SK-N-DZ (cell line): ENCODE results near the gene VEPH1.
A peak's percentile ranks its signal among the peaks of the same experiment; 100 is the strongest.

Experiments
- DNase-seq: peaks from one replicate; pipeline ENCODE4 v3.0.0-alpha.2; 2015; ENCODE audit warnings: low spot score

Gene VEPH1

GRCh38 chr3:157306502-157306901 lies 196.7 kb downstream of the VEPH1 start:
- DNase-seq, result no peak

DNA sequence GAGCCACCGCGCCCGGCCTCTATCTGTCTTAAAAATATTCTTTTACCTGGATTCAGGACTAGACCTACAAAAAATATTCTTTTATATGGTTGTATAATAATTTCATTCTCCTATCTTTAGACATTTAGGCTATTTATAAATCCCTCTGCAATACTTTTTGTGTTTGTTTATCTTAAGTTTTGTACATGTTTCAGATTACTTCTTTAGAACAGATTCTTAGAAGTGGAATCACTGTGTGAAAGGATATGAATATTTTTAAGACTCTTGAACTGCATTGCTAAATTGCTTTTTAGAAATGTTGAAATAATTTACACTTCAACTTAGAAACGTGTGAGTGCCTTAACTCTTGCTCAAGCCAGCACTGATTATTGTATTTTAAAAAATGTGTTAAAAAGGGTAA lies 197.8 kb downstream of the VEPH1 start:
- DNase-seq, result no peak

GRCh38 chr3:157301755-157302154 lies 201.5 kb downstream of the VEPH1 start:
- DNase-seq, result no peak

- DNase-seq, result no peak
These were observed 202.1 kb downstream of the VEPH1 start for GRCh38 chr3:157300981-157301663.

GRCh38 chr3:157300094-157300493 lies 203.1 kb downstream of the VEPH1 start:
- DNase-seq, result no peak

GRCh38 chr3:157297328-157297915 lies 205.8 kb downstream of the VEPH1 start:
- DNase-seq, result no peak

DNA sequence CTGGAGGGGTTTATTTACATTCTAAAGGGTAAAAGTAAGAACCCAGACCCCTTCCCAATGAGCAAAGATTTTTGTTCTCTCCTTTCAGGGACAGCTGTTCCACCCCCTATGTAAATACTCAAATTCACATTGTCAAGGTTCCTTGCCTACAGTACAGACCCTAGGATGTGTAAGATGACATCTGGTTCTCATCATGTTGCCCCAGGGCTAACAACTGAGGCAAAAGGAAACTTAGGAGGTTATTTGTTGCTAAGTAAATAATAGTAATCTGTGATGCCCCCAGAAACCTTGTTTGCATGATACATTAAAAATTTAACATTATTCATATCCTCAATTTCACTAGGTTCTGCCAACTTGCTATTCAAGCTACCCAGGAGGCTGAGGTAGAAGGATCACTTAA lies 208.3 kb downstream of the VEPH1 start:
- no peak for DNase-seq

DNA sequence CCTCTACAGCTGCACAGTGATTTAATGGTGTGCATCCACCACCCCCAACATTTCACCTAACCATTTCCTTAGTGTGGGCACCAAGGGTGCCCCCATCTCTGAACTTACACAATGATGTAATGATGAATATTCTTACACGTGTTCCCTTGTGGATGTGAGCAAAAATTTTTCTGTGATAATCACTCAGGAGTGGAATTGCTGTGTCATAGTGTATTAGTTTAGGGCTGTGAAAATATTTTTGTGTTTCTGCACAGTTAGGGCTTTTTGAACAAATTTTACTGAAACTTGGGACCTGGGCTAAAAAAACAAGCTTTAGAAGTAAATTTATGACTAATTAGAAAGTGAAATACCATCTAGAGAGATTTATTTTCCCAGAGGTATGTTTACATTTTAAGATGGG lies 208.7 kb downstream of the VEPH1 start:
- no peak for DNase-seq

DNA sequence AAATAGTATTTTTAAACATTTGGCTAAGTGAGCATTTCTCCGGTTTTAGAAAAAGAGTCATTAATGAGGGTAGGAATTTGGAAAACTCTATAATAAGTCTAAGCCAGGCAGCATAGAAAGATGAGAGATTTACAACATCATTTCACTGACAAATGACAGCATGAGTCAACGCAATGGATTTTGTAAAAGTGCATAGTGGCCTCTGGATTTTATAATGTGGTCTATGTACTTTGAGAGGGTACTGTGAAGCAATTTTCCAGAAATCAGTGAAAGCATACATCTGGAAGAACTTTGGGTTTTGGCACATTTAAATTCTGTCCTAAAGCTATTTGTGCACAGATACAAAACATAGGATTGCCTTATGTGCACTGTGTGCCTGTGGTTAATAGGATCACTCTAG lies 212.4 kb downstream of the VEPH1 start:
- no peak for DNase-seq

- no peak for DNase-seq
These were observed 217.2 kb downstream of the VEPH1 start for GRCh38 chr3:157285966-157286365.

- no peak for DNase-seq
These were observed 218.1 kb downstream of the VEPH1 start for GRCh38 chr3:157285141-157285540.

- no peak for DNase-seq
These were observed 218.5 kb downstream of the VEPH1 start for GRCh38 chr3:157284688-157285087.

DNA sequence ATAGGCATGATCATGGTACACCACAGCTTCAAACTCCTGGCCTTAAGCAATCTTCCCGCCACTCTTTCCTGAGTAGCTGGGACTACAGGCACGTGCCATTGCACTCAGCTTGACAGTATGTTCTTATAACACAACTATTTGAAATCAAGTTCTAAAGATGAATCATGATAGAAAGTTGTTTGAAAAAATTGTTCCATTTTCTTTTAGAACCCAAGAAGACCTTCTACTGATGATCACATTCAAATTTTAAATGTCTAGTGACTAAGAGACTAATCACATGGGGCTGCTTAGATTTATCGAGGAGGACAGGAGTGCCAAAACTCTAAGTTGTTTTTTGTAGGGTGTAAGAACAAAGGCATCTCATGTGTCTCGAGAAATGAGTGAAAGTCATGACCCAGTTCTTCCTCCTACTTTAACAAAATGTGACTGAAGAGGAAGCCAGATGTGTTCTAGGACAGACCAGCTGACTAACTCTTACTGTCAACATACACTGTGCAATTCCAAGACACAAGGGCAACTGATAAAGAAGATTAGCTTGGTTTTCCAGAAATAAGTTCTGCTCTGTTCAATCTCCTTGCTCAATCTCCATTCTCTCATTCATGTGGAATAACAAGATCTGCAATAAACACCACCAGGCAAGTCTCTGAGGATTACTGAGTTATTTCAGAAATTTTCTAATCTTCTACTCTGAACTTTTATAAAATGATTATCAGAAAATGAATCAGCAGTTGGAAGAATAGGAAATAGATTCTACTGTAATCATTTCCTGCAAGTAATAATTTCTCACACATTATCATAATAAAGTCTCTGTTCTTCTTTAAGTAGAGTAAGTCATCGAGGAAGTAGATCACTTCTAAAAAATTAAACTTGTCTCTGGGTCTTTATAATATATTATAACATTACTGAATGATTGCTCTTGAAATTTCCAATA lies 220.7 kb downstream of the VEPH1 start:
- DNase-seq, result no peak

DNA sequence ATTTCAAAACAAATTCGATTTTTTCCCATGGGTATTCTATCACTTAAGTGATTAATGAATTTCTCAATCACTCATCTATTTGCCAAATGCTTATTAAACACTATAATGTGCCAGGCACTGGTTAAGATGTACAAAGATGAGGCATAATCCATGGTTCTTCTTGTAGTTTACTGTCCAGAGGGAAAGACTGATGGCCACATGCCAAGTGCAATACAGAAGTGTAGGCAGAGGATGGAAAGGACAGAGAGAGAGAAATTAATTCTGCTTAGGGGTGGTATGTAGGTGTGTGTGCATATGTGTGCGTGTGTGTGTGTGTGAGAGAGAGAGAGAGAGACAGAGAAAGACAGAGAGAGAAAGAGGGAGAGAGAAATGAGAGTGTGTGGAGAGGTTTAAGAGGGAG lies 222.4 kb downstream of the VEPH1 start:
- no peak for DNase-seq

DNA sequence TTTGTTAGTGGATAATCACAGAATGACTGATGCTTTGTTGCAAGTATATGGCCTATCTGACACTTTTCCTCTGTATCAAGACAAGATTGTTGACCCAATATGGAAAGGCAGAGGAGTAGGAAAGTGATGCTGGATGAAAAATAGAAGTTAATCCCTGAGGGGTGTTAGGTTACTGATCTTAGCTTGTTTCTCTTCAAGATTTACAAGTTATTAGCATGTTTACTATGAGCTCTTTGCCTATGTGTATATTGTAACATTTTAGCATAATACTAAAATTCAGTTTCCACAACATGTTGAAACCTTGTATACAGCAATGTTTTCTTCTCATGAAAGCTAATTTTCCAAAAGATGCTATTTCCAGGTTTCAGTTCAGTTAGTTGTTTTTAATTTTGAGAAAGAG lies 222.9 kb downstream of the VEPH1 start:
- no peak for DNase-seq

DNA sequence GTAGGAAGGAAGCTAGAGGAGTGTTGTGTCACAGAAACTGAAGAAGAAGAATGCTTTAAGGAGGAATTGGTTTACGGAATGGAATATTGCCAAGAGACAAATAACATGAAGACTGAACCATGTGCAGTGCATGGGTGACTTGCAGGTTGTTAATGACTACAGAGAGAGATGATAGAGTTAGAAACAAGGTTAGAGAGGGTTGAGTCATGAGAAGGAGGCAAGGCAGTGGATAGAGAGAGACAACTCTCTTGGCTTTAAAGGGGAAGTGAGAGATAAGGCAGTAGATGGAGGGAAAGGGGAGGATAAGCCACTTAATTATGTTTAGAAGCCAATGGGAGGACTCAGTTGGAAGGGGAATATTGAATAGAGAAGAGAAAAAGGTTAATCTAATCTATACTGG lies 224.0 kb downstream of the VEPH1 start:
- DNase-seq, result no peak

GRCh38 chr3:157276801-157277200 lies 226.4 kb downstream of the VEPH1 start:
- DNase-seq, result no peak

- DNase-seq, result no peak
These were observed 227.4 kb downstream of the VEPH1 start for GRCh38 chr3:157275832-157276231.

DNA sequence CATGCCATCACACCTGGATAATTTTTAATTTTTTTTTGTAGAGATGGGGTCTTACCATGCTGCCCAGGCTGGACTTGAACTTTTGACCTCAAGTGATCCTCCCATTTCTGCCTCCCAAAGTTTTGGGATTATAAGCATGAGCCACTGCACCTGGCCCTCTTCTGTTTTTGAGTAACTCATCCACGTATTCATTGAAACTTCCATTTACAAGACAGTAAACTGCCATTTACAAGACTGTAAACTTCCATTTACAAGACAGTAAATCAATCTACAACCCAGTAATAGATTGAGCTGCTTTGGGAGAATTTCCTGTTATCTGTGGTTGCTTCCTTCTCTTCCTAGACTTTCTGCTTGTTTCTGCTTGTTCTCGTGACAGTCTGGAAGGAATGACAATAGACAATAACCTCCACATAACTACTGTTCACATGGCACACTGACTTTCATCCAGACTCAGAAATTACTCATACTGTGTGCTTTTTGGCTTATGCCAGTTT lies 228.5 kb downstream of the VEPH1 start:
- no peak for DNase-seq

DNA sequence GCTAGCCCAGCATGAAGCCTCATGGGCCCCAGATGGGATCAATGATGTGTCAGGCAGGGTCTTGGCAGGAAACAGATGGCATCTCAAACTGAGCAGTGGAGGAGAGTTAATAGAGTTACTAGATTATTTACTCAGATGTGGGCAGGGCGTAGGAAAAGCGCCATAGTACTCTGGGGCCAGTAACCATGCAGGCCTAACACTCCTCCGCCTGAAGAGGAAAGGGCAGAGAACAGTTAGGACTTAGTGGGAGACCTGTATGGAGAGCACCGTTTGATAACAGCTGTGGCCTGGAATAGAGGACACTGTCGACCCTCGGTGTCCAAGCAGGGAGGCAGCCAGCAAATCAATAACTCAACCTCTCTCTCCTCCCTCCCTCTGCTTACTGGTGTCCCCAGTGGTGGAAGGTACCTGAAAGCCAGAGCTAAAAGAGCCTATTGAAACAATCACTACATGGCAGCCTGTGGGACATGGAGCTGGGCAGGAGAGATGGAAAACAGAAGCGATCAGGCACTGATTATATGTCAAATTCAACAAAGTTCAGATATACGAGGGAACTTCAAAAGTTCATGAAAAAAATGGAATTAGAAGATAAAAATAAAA lies 231.8 kb downstream of the VEPH1 start:
- peak; percentile 44 for DNase-seq

- DNase-seq, result no peak
These were observed 235.2 kb downstream of the VEPH1 start for GRCh38 chr3:157268026-157268425.

DNA sequence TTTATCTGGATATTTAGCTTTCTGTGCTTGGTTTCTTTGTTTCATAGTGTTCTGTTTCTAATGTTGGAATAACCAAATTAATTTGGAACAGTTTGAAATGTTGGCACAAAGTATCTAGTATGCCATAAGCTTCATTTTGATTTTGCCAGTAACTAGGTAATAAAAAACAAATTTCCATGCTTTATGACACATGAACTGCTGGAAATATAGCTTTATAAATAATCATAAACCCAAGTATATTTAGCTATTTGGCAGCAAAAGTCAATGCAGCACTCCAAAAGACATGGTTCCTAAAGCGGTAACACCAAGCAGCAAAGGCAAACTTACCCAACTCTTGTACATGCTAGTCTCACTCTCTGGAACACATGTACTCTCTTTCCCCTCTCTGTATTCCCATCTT lies 237.3 kb downstream of the VEPH1 start:
- DNase-seq, result no peak
